BLaER1 treated with 17β-estradiol and CSF1 and Interleukin-3, amounts not matched to agents 10 nM and 100 nM (cell line): ENCODE results near the gene LDAF1.
"Not testable (repeated sequence)": the region's sequence is repeated elsewhere in the genome, so short reads cannot be mapped to it uniquely, and the experiment has no call there.

Experiments
- H3K27ac ChIP-seq, 11 experiments: shearing (Covaris generic); formaldehyde crosslinking; 2 replicates each; pipeline ENCODE4 v1.8.1; 2022
- H3K27me3 ChIP-seq, 11 experiments: shearing (Covaris generic); formaldehyde crosslinking; 2 replicates each; pipeline ENCODE4 v1.8.1; 2022
- H3K36me3 ChIP-seq, 11 experiments: shearing (Covaris generic); formaldehyde crosslinking; 2 replicates each; pipeline ENCODE4 v1.8.1; 2022
- H3K4me1 ChIP-seq, 10 experiments: shearing (Covaris generic); formaldehyde crosslinking; 2 replicates each; pipeline ENCODE4 v1.8.1; 2022
- H3K4me2 ChIP-seq, 11 experiments: shearing (Covaris generic); formaldehyde crosslinking; 2 replicates each; pipeline ENCODE4 v1.8.1; 2022
- H3K4me3 ChIP-seq, 10 experiments: shearing (Covaris generic); formaldehyde crosslinking; 2 replicates each; pipeline ENCODE4 v1.8.1; 2022
- H3K9ac ChIP-seq, 11 experiments: shearing (Covaris generic); formaldehyde crosslinking; 2 replicates each; pipeline ENCODE4 v1.8.1; 2022
- H3K9me3 ChIP-seq, 11 experiments: shearing (Covaris generic); formaldehyde crosslinking; replicated peaks in 1 of 11; 2 replicates each; pipeline ENCODE4 v1.8.1; 2022
- H4K20me1 ChIP-seq, 11 experiments: shearing (Covaris generic); formaldehyde crosslinking; 2 replicates each; pipeline ENCODE4 v1.8.1; 2022
- Cebpa-rat ChIP-seq, 11 experiments: shearing (Covaris generic); IDR thresholded peaks; 2 replicates each; pipeline ENCODE4 v1.8.1; 2022

The LDAF1 gene

GRCh38 chr16:21158208-21159110, at the start of gene LDAF1:
LDAF1 (plus strand) TSS chr16:21158674; CDS start chr16:21161183, 2,509 bp downstream.
- Histone ChIP-seq H3K36me3 (peaks cover 21 to 28% (median 26%) of the 10 kb centered on the region in 11 experiments), H3K9ac (peak within 1 kb of the TSS; percentile 71 to 84 (median 79)), H4K20me1 (peaks cover 0 to 27% (median 0%) of the 10 kb centered on the region in 11 experiments; a peak in 4 of 22 replicates), H3K9me3 (no peaks in the 10 kb centered on the region), H3K4me3 (peak within 1 kb of the TSS; percentile 67 to 87 (median 78)), H3K4me1 (peaks cover 16 to 27% (median 23%) of the 10 kb centered on the region in 10 experiments), H3K4me2 (peak within 1 kb of the TSS; percentile 91 to 100 (median 97)), H3K27ac (peak within 1 kb of the TSS in 10 of 11 experiments; percentile 19 to 68 (median 50); a peak in 19 of 22 replicates), H3K27me3 (no peaks in the 10 kb centered on the region)
- no peak for TF ChIP-seq Cebpa-rat (IDR thresholded peaks at IDR 0.05)

- H3K4me1 ChIP-seq, result peaks cover 7 to 16% (median 12%) of the 10 kb centered on the region in 10 experiments; a peak in 15 of 20 replicates
- peak overlapping the region in 8 of 11 experiments; percentile 42 to 68 (median 57); a peak in 10 of 22 replicates for H3K27ac ChIP-seq
- H3K4me3 ChIP-seq, result peak overlapping the region in 9 of 10 experiments; percentile 13 to 42 (median 28); a peak in 9 of 20 replicates
- H3K9me3 ChIP-seq, result peaks cover 21 to 61% (median 41%) of the 10 kb centered on the region in 11 experiments
- H3K4me2 ChIP-seq, result peak overlapping the region in 10 of 11 experiments; percentile 33 to 67 (median 43); a peak in 15 of 22 replicates
- H3K9ac ChIP-seq, H4K20me1 ChIP-seq, H3K36me3 ChIP-seq, H3K27me3 ChIP-seq: not testable (repeated sequence)
These were observed 42.9 kb upstream of the LDAF1 start for GRCh38 chr16:21115551-21115950.

- peaks cover 7 to 16% (median 12%) of the 10 kb centered on the region in 10 experiments; a peak in 15 of 20 replicates for H3K4me1 ChIP-seq
- peaks cover 0 to 6% (median 0%) of the 10 kb centered on the region in 11 experiments; a peak in 3 of 22 replicates for H3K36me3 ChIP-seq
- H3K9ac ChIP-seq, result peak overlapping the region in 3 of 11 experiments; percentile 34 to 43 (median 41); a peak in 3 of 22 replicates
- peaks cover 21 to 61% (median 41%) of the 10 kb centered on the region in 11 experiments for H3K9me3 ChIP-seq
- peak overlapping the region in 9 of 10 experiments; percentile 18 to 42 (median 28); a peak in 12 of 20 replicates for H3K4me3 ChIP-seq
- TF ChIP-seq Cebpa-rat (IDR thresholded peaks at IDR 0.05), result no peak
- no peaks in the 10 kb centered on the region for H4K20me1 ChIP-seq
- H3K4me2 ChIP-seq, result peak overlapping the region; percentile 22 to 67 (median 43); a peak in 21 of 22 replicates
- H3K27ac ChIP-seq, result peak overlapping the region; percentile 6 to 68 (median 55); a peak in 20 of 22 replicates
- no peaks in the 10 kb centered on the region for H3K27me3 ChIP-seq
These were observed 42.3 kb upstream of the LDAF1 start for GRCh38 chr16:21116148-21116693.

- Histone ChIP-seq H3K9me3 (peaks cover 21 to 57% (median 41%) of the 10 kb centered on the region in 11 experiments), H3K27me3 (no peaks in the 10 kb centered on the region), H3K4me2 (0 out of 22 replicates have a peak overlapping the region, but pooled peaks of 2 of the 11 experiments have one; percentile 23 to 53), H3K9ac (no peak overlapping the region), H3K36me3 (peaks cover 0 to 6% (median 0%) of the 10 kb centered on the region in 11 experiments; a peak in 3 of 22 replicates), H3K4me1 (peaks cover 7 to 16% (median 12%) of the 10 kb centered on the region in 10 experiments; a peak in 15 of 20 replicates), H3K4me3 (no peak overlapping the region), H4K20me1 (no peaks in the 10 kb centered on the region), H3K27ac (no peak overlapping the region)
- TF ChIP-seq Cebpa-rat (IDR thresholded peaks at IDR 0.05), result no peak
These were observed 40.9 kb upstream of the LDAF1 start for GRCh38 chr16:21117567-21117966.

- no peaks in the 10 kb centered on the region for H4K20me1 ChIP-seq
- H3K4me3 ChIP-seq, result no peak overlapping the region
- H3K27ac ChIP-seq, result no peak overlapping the region
- no peak overlapping the region for H3K9ac ChIP-seq
- H3K36me3 ChIP-seq, result peaks cover 0 to 6% (median 0%) of the 10 kb centered on the region in 11 experiments; a peak in 3 of 22 replicates
- peaks cover 3 to 12% (median 8%) of the 10 kb centered on the region in 10 experiments; a peak in 15 of 20 replicates for H3K4me1 ChIP-seq
- TF ChIP-seq Cebpa-rat (IDR thresholded peaks at IDR 0.05), result no peak
- peaks cover 11 to 37% (median 31%) of the 10 kb centered on the region in 11 experiments; a peak in 21 of 22 replicates for H3K9me3 ChIP-seq
- H3K27me3 ChIP-seq, result no peaks in the 10 kb centered on the region
- no peak overlapping the region for H3K4me2 ChIP-seq
These were observed 37.4 kb upstream of the LDAF1 start for GRCh38 chr16:21120976-21121520.

- no peak for TF ChIP-seq Cebpa-rat (IDR thresholded peaks at IDR 0.05)
- H3K9ac ChIP-seq, result no peak overlapping the region
- H3K27ac ChIP-seq, result no peak overlapping the region
- H4K20me1 ChIP-seq, result no peaks in the 10 kb centered on the region
- H3K4me1 ChIP-seq, result no peaks in the 10 kb centered on the region
- H3K36me3 ChIP-seq, result no peaks in the 10 kb centered on the region
- no peaks in the 10 kb centered on the region for H3K27me3 ChIP-seq
- no peaks in the 10 kb centered on the region for H3K9me3 ChIP-seq
- H3K4me2 ChIP-seq, result no peak overlapping the region
- no peak overlapping the region for H3K4me3 ChIP-seq
These were observed 33.3 kb upstream of the LDAF1 start for GRCh38 chr16:21125191-21125590.

- no peak overlapping the region for H3K4me2 ChIP-seq
- H3K36me3 ChIP-seq, result no peaks in the 10 kb centered on the region
- H3K27me3 ChIP-seq, result no peaks in the 10 kb centered on the region
- H3K9me3 ChIP-seq, result no peaks in the 10 kb centered on the region
- no peaks in the 10 kb centered on the region for H4K20me1 ChIP-seq
- no peak overlapping the region for H3K9ac ChIP-seq
- H3K4me3 ChIP-seq, result no peak overlapping the region
- no peak overlapping the region for H3K27ac ChIP-seq
- 0 out of 20 replicates have a peak, but pooled peaks cover 0 to 3% (median 0%) of the 10 kb centered on the region in 10 experiments for H3K4me1 ChIP-seq
- no peak for TF ChIP-seq Cebpa-rat (IDR thresholded peaks at IDR 0.05)
These were observed 32.0 kb upstream of the LDAF1 start for GRCh38 chr16:21126518-21126917.

- Histone ChIP-seq H3K9ac (no peak overlapping the region), H3K4me2 (no peak overlapping the region)
- no peak for TF ChIP-seq Cebpa-rat (IDR thresholded peaks at IDR 0.05)
These were observed 29.5 kb upstream of the LDAF1 start for GRCh38 chr16:21128991-21129390.

More at GRCh38 chr16:21128991-21129390, 29.5 kb upstream of the LDAF1 start:
- H3K27me3 ChIP-seq, result no peaks in the 10 kb centered on the region
- no peaks in the 10 kb centered on the region for H3K36me3 ChIP-seq
- H3K27ac ChIP-seq, result no peak overlapping the region
- no peaks in the 10 kb centered on the region for H3K9me3 ChIP-seq
- 0 out of 20 replicates have a peak, but pooled peaks cover 0 to 3% (median 0%) of the 10 kb centered on the region in 10 experiments for H3K4me1 ChIP-seq
- H3K4me3 ChIP-seq, result no peak overlapping the region
- H4K20me1 ChIP-seq, result no peaks in the 10 kb centered on the region
